NT2/D1 (cell line): ENCODE data around the gene CLEC11A.

Source experiments
- DNase-seq: peaks from one replicate; pipeline ENCODE4 v3.0.0-alpha.2; 2011; ENCODE audit warnings: low read depth, low spot score
- H3K27me3 ChIP-seq: 2 replicates; pipeline ENCODE4 v1.6.0; 2011; ENCODE audit warnings: mild to moderate bottlenecking; ENCODE audit not compliant: insufficient read length, insufficient read depth
- H3K36me3 ChIP-seq: 2 replicates; pipeline ENCODE4 v1.6.1; 2011; ENCODE audit warnings: mild to moderate bottlenecking, low read length, mixed read lengths; ENCODE audit not compliant: insufficient read depth, insufficient read length
- H3K4me1 ChIP-seq: 2 replicates; pipeline ENCODE4 v1.5.1; 2011; ENCODE audit not compliant: insufficient read depth, insufficient read length
- H3K4me3 ChIP-seq: 2 replicates; pipeline ENCODE4 v1.5.1; 2011; ENCODE audit warnings: low read depth; ENCODE audit not compliant: insufficient read length
- H3K9ac ChIP-seq: 2 replicates; pipeline ENCODE4 v1.6.0; 2011; ENCODE audit warnings: low read depth; ENCODE audit not compliant: insufficient read length
- H3K9me3 ChIP-seq: 2 replicates; pipeline ENCODE4 v1.5.1; 2011; ENCODE audit warnings: mild to moderate bottlenecking, low read length; ENCODE audit not compliant: insufficient read depth
- SUZ12 ChIP-seq: IDR thresholded peaks from 2 replicates; pipeline ENCODE4 v1.6.1; 2011; ENCODE audit not compliant: insufficient read length, insufficient read depth; ENCODE audit errors: extremely low read depth
- YY1 ChIP-seq: IDR thresholded peaks from 2 replicates; pipeline ENCODE4 v1.6.1; 2011; ENCODE audit not compliant: insufficient read length, insufficient read depth
- ZNF274 ChIP-seq: IDR thresholded peaks from 2 replicates; pipeline ENCODE4 v1.6.1; 2011; ENCODE audit warnings: mild to moderate bottlenecking, low read depth, low read length

The CLEC11A gene

GRCh38 chr19:50720181-50720920 lies 2.8 kb upstream of the CLEC11A start:
- no peaks in the 10 kb centered on the region for H3K36me3 ChIP-seq
- TF ChIP-seq ZNF274 (no peak), YY1 (no peak), SUZ12 (no peak)
- H3K9me3 ChIP-seq: no peaks in the 10 kb centered on the region
- no peak overlapping the region for H3K4me3 ChIP-seq
- no peak for DNase-seq
- H3K9ac ChIP-seq: no peak overlapping the region
- peaks cover 32% of the 10 kb centered on the region for H3K27me3 ChIP-seq
- peaks cover 11% of the 10 kb centered on the region for H3K4me1 ChIP-seq

GRCh38 chr19:50720921-50721381 lies 2.2 kb upstream of the CLEC11A start:
- Histone ChIP-seq H3K36me3 (peaks cover under 1% of the 10 kb centered on the region), H3K4me1 (peaks cover 11% of the 10 kb centered on the region), H3K4me3 (no peak overlapping the region), H3K27me3 (peaks cover 32% of the 10 kb centered on the region), H3K9ac (no peak overlapping the region), H3K9me3 (no peaks in the 10 kb centered on the region)
- TF ChIP-seq SUZ12 (no peak), YY1 (no peak), ZNF274 (no peak)
- DNase-seq: no peak

- Histone ChIP-seq H3K27me3 (peaks cover 32% of the 10 kb centered on the region), H3K9me3 (no peaks in the 10 kb centered on the region), H3K4me3 (no peak overlapping the region), H3K9ac (no peak overlapping the region), H3K4me1 (peaks cover 12% of the 10 kb centered on the region), H3K36me3 (peaks cover 5% of the 10 kb centered on the region)
- TF ChIP-seq ZNF274 (no peak), YY1 (no peak), SUZ12 (no peak)
- no peak for DNase-seq
These were observed 1.6 kb upstream of the CLEC11A start for GRCh38 chr19:50721441-50722137.

DNA sequence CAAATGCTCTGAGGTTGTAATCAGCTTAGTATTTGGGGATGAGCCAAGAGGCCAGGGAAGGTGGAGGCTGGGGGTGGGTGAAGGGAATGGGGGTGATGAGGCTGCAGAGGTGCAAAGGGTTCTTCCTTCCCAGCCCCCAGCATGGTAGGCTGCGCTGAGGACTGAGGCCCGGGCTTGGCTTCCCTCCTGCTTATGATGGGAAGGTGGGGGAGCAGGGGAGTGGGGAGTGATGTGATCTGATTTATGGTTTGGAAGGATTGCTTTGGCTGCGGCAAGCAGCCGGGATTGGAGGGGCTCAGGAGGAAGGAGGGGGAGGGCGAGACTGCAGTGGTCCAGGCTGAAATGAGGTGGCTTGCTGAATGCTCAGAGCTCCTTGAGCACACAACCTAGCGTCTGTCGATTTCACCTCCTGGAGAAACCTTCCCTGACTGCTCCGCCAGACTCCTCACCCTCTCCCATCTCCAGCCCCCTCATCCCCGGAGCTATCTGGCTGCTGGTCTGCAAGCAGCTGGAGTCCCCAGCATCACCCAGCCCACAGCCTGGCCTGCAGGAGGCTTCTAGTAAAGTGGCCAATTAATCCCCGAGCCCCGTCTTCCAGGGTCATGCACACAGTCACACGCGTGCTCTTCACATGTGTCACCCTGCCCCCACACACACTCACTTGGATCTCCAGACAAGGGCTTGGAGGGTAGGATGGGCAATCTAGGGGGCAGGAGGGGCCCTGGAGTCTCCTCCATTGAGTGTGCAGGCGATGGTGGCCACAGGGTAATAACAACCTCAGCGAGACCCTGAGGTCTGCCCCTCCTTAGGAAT lies 757 bp upstream of the CLEC11A start:
- peak overlapping the region; percentile 3 for H3K9ac ChIP-seq
- H3K36me3 ChIP-seq: peaks cover 10% of the 10 kb centered on the region
- H3K27me3 ChIP-seq: peaks cover 26% of the 10 kb centered on the region
- DNase-seq: no peak
- H3K4me1 ChIP-seq: peaks cover 16% of the 10 kb centered on the region
- peak overlapping the region; percentile 54 for H3K4me3 ChIP-seq
- no peaks in the 10 kb centered on the region for H3K9me3 ChIP-seq
- no peak for TF ChIP-seq SUZ12
- TF ChIP-seq YY1: no peak
- TF ChIP-seq ZNF274: no peak

- Histone ChIP-seq H3K27me3 (peaks cover 23% of the 10 kb centered on the region), H3K4me3 (peak overlapping the region; percentile 54), H3K9me3 (no peaks in the 10 kb centered on the region), H3K4me1 (peaks cover 21% of the 10 kb centered on the region), H3K36me3 (peaks cover 10% of the 10 kb centered on the region), H3K9ac (peak overlapping the region; percentile 82)
- no peak for TF ChIP-seq YY1
- no peak for TF ChIP-seq SUZ12
- no peak for TF ChIP-seq ZNF274
- DNase-seq: no peak
These were observed 764 bp downstream of the CLEC11A start for GRCh38 chr19:50723735-50724521.

- no peaks in the 10 kb centered on the region for H3K9me3 ChIP-seq
- peak overlapping the region; percentile 88 for H3K4me3 ChIP-seq
- DNase-seq: peak; percentile 95
- peak overlapping the region; percentile 93 for H3K9ac ChIP-seq
- H3K4me1 ChIP-seq: peaks cover 21% of the 10 kb centered on the region
- peaks cover 23% of the 10 kb centered on the region for H3K27me3 ChIP-seq
- H3K36me3 ChIP-seq: peaks cover 10% of the 10 kb centered on the region
- TF ChIP-seq ZNF274 (no peak), SUZ12 (no peak), YY1 (no peak)
These were observed 1.5 kb downstream of the CLEC11A start for GRCh38 chr19:50724522-50725217.
